DLD1 (cell line): ENCODE data around the gene NOC4L.
"Not testable (repeated sequence)": the region's sequence is repeated elsewhere in the genome, so short reads cannot be mapped to it uniquely, and the experiment has no call there.

Source experiments
- in situ Hi-C: cut with HindIII; loops from 2 replicates; pipeline ENCODE4 v1.10.0; 2017; ENCODE audit warnings: low sequenced_read_pairs

NOC4L gene

GRCh38 chr12:132144115-132144809 lies at the start of gene NOC4L, which contains the start of gene DDX51:
Gene NOC4L (plus strand): TSS chr12:132144457. CDS start chr12:132144489, 32 bp downstream.
Gene DDX51 (minus strand): TSS chr12:132144319. CDS start chr12:132144296, 23 bp downstream.
- in situ Hi-C loops: no loop called here

DNA sequence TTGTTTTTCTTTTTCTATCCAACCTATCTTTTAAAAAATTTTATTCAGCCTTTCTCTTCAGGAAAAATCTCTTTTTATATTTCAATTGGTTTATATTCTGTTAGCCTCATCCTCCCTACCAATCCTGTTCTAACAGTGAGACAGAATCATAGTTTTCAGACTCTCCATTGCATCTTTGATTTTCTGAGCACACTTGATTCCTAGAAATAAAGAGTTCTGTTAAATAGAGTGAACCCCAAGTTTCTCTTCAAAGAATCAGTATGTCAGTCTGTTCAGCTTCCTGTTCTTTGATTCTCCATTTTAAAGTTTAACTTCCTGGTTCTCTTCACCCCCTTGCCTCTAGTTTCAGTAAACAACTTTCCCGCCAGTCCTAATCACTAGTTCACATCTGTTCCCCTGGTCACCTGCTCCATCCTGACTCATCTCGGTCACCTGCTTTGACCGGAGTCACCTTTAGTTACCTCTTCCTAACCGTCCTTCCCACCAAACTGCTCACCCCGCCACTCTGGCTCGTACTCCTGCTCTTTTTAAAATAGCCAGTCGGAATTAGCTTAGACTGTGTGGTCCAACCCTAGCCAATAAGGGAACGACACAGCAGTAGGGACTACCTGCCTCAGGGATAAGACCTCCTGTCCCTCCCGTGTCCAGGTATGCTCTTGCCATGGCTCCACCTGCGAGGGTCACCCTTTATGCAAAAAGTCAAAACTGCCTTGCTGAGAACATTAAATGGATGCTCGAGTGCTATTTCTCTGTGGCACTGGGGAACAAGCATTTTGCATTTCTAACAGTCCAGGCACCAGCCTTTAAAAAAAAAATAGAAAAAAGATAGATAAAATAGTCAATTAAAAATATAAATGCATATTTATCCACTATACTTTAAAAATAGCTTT lies 48.5 kb upstream of the NOC4L start:
- in situ Hi-C loops: no loop called here

GRCh38 chr12:132099739-132100138 lies 44.5 kb upstream of the NOC4L start:
- in situ Hi-C loops: no loop called here

- in situ Hi-C loops: no loop called here
These were observed 43.8 kb upstream of the NOC4L start for GRCh38 chr12:132100306-132101065.

- in situ Hi-C loops: no loop called here
These were observed 42.0 kb upstream of the NOC4L start for GRCh38 chr12:132102297-132102696.

GRCh38 chr12:132103072-132103471 lies 41.2 kb upstream of the NOC4L start:
- in situ Hi-C loops: not testable (repeated sequence)

GRCh38 chr12:132103542-132104308 lies 40.5 kb upstream of the NOC4L start:
- in situ Hi-C loops: no loop called here

GRCh38 chr12:132105467-132105866 lies 38.8 kb upstream of the NOC4L start:
- in situ Hi-C loops: no loop called here

DNA sequence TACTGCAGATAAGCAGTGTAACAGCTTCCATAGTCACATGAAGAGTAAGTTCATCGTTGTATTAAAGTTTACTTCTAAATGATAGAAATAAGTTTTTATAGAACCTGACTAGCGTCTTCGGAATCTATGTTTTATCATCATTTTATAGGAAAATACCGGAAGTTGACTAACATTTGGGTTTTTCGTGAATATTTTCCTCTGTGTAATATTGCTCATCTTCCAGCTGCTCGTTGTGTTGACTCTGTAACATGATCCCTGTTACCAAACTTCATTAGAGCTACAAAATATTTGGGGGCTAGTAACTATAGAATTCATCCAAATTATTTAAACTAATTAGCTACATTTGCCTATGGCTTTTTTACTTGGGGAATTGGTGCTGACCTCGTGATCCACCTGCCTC lies 37.3 kb upstream of the NOC4L start:
- in situ Hi-C loops: no loop called here

- in situ Hi-C loops: no loop called here
These were observed 35.9 kb upstream of the NOC4L start for GRCh38 chr12:132108211-132108832.

GRCh38 chr12:132109741-132110140 lies 34.5 kb upstream of the NOC4L start:
- in situ Hi-C loops: no loop called here

GRCh38 chr12:132110677-132111076 lies 33.6 kb upstream of the NOC4L start:
- in situ Hi-C loops: no loop called here

- in situ Hi-C loops: no loop called here
These were observed 32.5 kb upstream of the NOC4L start for GRCh38 chr12:132111654-132112304.

GRCh38 chr12:132114667-132115066 lies 29.6 kb upstream of the NOC4L start:
- in situ Hi-C loops: no loop called here

DNA sequence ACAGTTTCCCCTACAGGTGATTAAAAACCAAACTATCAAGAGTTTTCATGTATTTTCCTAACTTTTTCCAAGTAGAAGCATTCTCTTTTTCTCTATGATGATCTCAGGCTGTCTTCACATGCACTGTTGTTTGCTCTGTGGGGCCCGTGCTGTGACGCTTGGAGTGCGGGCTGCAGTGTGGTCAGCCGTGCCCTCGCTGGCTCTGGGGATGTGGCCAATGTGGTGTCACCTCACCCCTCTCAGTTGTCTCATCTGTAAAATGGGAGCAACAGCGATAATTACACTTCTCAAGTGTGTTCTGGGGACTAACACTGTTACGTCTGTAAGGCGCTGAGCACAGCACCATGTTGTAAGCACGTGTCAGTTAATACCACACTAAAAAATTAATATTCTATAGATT lies 28.8 kb upstream of the NOC4L start:
- in situ Hi-C loops: no loop called here

DNA sequence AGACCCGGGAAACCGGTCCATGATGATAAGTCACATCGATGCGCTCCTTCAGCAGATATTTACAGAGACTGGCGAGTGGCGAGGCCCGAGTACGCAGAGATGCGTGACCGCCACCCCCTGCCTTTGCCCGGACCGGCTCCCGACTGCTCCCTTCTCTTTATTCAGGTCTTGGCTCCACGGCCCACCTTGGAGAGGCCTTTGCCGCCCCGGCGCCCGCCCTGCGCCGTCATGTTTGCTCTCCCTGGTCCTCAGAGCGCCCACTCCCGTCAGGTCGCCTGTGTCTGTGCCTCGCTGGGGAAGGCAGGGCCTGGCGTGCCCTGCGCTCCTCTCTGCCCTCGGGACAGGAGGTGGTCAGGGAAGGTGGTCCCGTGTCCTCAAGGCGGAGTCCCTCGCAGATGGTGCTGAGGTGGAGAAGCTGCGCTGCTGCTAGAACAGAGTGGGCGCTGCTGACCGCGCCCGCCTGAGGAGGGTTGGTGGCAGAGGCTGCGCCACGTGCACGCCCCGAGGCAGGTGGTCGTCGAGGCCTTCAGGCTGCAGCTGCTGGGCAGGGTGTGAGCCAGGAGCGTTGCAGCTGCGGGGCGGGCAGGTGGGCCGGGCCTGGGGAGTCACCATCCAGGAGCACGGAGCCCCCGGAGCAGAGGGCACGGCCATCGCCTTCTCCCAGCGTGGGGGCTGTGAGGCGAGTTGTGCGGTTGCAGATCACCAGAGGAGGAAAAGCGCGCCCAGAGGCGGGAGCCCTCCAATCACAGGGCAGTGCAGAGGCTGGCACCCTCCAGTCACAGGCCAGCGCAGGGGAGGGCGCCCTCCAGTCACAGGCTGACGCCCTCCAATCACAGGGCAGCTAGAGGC lies 27.3 kb upstream of the NOC4L start:
- in situ Hi-C loops: no loop called here

GRCh38 chr12:132117558-132117875 lies 26.7 kb upstream of the NOC4L start:
- in situ Hi-C loops: no loop called here

DNA sequence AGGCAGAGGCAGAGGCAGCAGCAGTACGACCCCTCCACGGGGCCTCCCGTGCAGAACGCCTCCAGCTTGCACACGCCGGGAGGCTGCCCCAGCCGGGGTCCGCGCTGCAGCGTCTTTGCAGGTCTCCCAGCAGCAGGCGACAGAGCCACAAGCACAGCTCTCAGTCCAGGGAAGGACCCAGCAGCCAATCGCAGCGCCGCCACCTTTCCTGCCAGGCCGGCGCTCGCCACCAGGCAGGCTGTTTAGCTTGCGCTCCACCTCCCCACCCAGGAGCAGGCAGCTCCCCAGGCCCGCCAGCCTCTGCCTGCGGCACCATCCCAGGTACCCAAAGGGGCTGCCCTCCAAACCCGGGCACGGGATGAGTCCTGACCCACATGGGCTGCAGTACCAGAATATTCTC lies 25.4 kb upstream of the NOC4L start:
- in situ Hi-C loops: no loop called here

- in situ Hi-C loops: no loop called here
These were observed 23.0 kb upstream of the NOC4L start for GRCh38 chr12:132121283-132121682.
